Parathyroid adenoma (tissue), 2 donors: ENCODE data around the gene BHLHE41.
A peak's percentile ranks its signal among the peaks of the same experiment; 100 is the strongest.

Experiments used
- H2AFZ ChIP-seq: fragments of 300-600 bp; sonication (generic); one replicate; pipeline ENCODE4 v1.7.0; 2017; ENCODE audit warnings: antibody characterized with exemption, mild to moderate bottlenecking
- H3K27ac ChIP-seq: fragments of 300-600 bp; sonication (generic); one replicate; pipeline ENCODE4 v1.7.0; 2017
- H3K27me3 ChIP-seq: fragments of 300-600 bp; sonication (generic); one replicate; pipeline ENCODE4 v1.7.0; 2017; ENCODE audit warnings: low read length; ENCODE audit not compliant: control insufficient read depth, insufficient read depth
- H3K36me3 ChIP-seq: fragments of 300-600 bp; sonication (generic); one replicate; pipeline ENCODE4 v1.7.0; 2017; ENCODE audit warnings: low read length; ENCODE audit not compliant: control insufficient read depth, insufficient read depth
- H3K4me1 ChIP-seq: fragments of 300-600 bp; sonication (generic); one replicate; pipeline ENCODE4 v1.7.0; 2017; ENCODE audit warnings: control low read depth
- H3K4me2 ChIP-seq: fragments of 300-600 bp; sonication (generic); one replicate; pipeline ENCODE4 v1.7.0; 2017; ENCODE audit warnings: low read length
- H3K4me3 ChIP-seq: fragments of 300-600 bp; sonication (generic); one replicate; pipeline ENCODE4 v1.7.0; 2017; ENCODE audit warnings: low read depth, low read length
- H3K79me2 ChIP-seq: fragments of 300-600 bp; sonication (generic); one replicate; pipeline ENCODE4 v1.7.0; 2017; ENCODE audit warnings: control low read depth
- H3K9ac ChIP-seq: fragments of 300-600 bp; sonication (generic); one replicate; pipeline ENCODE4 v1.7.0; 2017; ENCODE audit warnings: mild to moderate bottlenecking
- H3K9me3 ChIP-seq: fragments of 300-600 bp; sonication (generic); one replicate; pipeline ENCODE4 v1.7.0; 2017; ENCODE audit warnings: low read length; ENCODE audit not compliant: control insufficient read depth
- CTCF ChIP-seq: fragments of 300-600 bp; sonication (generic); IDR thresholded peaks from one replicate; pipeline ENCODE4 v1.7.0; 2017; ENCODE audit warnings: antibody characterized with exemption, mild to moderate bottlenecking
- donor health status: primary hyperparathyroidism.

Gene BHLHE41

GRCh38 chr12:26102953-26103352, 21.9 kb downstream of the BHLHE41 start:
- Histone ChIP-seq H3K9ac (no peak overlapping the region), H3K27me3 (no peaks in the 10 kb centered on the region), H3K9me3 (no peaks in the 10 kb centered on the region), H3K4me2 (no peak overlapping the region), H3K36me3 (no peaks in the 10 kb centered on the region), H3K4me1 (peaks cover 7% of the 10 kb centered on the region), H3K79me2 (no peaks in the 10 kb centered on the region), H2AFZ (no peak overlapping the region), H3K27ac (no peak overlapping the region), H3K4me3 (no peak overlapping the region)
- TF ChIP-seq CTCF: no peak

GRCh38 chr12:26101763-26102162, 23.1 kb downstream of the BHLHE41 start:
- no peaks in the 10 kb centered on the region for H3K36me3 ChIP-seq
- no peak overlapping the region for H2AFZ ChIP-seq
- H3K4me2 ChIP-seq: no peak overlapping the region
- H3K9ac ChIP-seq: no peak overlapping the region
- H3K4me3 ChIP-seq: no peak overlapping the region
- TF ChIP-seq CTCF: no peak
- peaks cover 7% of the 10 kb centered on the region for H3K4me1 ChIP-seq
- H3K27ac ChIP-seq: no peak overlapping the region
- no peaks in the 10 kb centered on the region for H3K27me3 ChIP-seq
- H3K79me2 ChIP-seq: no peaks in the 10 kb centered on the region
- H3K9me3 ChIP-seq: no peaks in the 10 kb centered on the region

- H3K36me3 ChIP-seq: no peaks in the 10 kb centered on the region
- peak overlapping the region; percentile 5 for H3K4me2 ChIP-seq
- H3K9me3 ChIP-seq: no peaks in the 10 kb centered on the region
- H2AFZ ChIP-seq: no peak overlapping the region
- H3K9ac ChIP-seq: no peak overlapping the region
- peaks cover 7% of the 10 kb centered on the region for H3K4me1 ChIP-seq
- H3K4me3 ChIP-seq: no peak overlapping the region
- H3K27ac ChIP-seq: no peak overlapping the region
- no peak for TF ChIP-seq CTCF
- no peaks in the 10 kb centered on the region for H3K79me2 ChIP-seq
- H3K27me3 ChIP-seq: no peaks in the 10 kb centered on the region
Observed at GRCh38 chr12:26101350-26101734, 23.5 kb downstream of the BHLHE41 start.

- TF ChIP-seq CTCF: no peak
- Histone ChIP-seq H3K27ac (no peak overlapping the region), H3K9ac (no peak overlapping the region), H2AFZ (no peak overlapping the region), H3K27me3 (no peaks in the 10 kb centered on the region), H3K4me3 (no peak overlapping the region), H3K79me2 (no peaks in the 10 kb centered on the region), H3K4me2 (peak overlapping the region; percentile 5), H3K36me3 (no peaks in the 10 kb centered on the region), H3K9me3 (no peaks in the 10 kb centered on the region), H3K4me1 (peaks cover 7% of the 10 kb centered on the region)
Observed at GRCh38 chr12:26100666-26101349, 24.0 kb downstream of the BHLHE41 start.
